ENCODE data around the gene CPT1B.
"Not testable (repeated sequence)": the region's sequence is repeated elsewhere in the genome, so short reads cannot be mapped to it uniquely, and the experiment has no call there.

CPT1B gene

DNA sequence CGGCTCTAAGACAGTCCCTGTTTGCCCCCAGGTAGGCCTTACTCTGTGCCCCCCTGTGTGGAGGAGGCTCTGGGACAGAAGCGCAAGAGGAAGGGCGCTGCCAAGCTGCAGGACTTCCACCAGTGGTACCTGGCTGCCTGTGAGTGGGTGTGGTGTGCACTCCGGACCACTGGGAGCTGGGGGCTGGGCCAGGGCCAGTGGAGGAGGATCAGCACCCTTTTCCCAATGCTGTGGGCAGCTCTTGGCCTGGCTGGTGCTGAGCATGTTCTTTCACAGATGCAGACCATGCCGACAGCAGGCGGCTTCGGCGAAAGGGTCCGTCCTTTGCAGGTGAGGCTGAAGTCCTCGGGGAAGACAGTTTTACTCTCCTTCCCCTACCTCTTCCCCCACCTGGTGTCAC is 56.5 kb downstream of the CPT1B start:
- in situ Hi-C loops (cut with MboI; ENCODE audit: low pct_unique_long_range_greater_than_20kb, low sequenced_read_pairs, unreplicated experiment): no loop called here
- no peak for DNase-seq (ENCODE audit: low spot score)
- TF ChIP-seq, protein P1, sequence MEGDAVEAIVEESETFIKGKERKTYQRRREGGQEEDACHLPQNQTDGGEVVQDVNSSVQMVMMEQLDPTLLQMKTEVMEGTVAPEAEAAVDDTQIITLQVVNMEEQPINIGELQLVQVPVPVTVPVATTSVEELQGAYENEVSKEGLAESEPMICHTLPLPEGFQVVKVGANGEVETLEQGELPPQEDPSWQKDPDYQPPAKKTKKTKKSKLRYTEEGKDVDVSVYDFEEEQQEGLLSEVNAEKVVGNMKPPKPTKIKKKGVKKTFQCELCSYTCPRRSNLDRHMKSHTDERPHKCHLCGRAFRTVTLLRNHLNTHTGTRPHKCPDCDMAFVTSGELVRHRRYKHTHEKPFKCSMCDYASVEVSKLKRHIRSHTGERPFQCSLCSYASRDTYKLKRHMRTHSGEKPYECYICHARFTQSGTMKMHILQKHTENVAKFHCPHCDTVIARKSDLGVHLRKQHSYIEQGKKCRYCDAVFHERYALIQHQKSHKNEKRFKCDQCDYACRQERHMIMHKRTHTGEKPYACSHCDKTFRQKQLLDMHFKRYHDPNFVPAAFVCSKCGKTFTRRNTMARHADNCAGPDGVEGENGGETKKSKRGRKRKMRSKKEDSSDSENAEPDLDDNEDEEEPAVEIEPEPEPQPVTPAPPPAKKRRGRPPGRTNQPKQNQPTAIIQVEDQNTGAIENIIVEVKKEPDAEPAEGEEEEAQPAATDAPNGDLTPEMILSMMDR (IDR thresholded peaks at IDR 0.05; ENCODE audit: extremely low read depth, insufficient read depth, missing control alignments): no peak

DNA sequence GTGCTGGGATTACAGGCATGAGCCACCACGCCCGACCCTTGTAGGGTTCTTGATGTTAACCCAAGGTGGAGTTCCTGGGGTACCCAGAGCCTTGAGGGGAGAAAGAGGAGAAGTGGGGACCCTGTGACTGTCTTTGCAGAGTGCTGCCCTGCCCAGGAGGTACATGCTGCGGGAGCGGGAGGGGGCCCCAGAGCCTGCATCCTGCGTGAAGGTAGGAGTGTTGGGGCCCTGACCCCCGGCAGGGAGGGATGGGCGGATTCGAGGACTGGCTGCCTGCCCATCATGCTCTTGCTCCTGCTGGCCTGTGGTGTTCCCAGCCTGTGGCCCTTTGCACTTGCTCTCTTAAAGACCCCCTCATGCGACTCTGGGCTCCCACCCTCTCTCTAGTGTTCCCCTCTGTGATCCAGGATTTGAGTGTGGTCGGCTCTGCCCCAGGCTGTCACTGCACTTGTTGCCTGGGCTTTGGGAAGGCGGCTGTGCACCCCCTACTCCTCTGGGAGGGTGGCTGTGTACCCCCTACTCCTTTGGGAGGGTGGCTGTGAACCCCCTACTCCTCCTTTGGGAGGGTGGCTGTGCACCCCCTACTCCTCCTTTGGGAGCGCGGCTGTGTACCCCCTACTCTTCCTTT is 57.3 kb downstream of the CPT1B start:
- in situ Hi-C loops (cut with MboI; ENCODE audit: low pct_unique_long_range_greater_than_20kb, low sequenced_read_pairs, unreplicated experiment): no loop called here
- TF ChIP-seq, protein P1 (IDR thresholded peaks at IDR 0.05; ENCODE audit: extremely low read depth, insufficient read depth, missing control alignments): no peak
- DNase-seq (ENCODE audit: low spot score): no peak

DNA sequence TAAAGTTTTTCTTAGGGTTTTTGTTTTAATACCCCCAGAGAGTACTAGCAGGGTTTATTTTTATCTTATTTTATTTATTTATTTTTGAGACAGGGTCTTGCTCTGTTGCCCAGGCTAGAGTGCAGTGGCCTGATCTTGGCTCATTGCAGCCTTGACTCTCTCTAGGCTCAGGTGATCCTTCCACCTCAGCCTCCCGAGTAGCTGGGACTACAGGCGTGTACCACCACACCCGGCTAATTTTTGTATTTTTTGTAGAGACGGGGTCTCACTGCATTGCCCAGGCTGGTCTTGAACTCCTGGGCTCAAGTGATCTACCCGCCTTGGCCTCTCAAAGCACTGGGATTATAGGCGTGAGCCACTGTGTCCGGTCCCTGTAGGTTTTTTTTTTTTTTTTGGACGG is 58.0 kb downstream of the CPT1B start:
- in situ Hi-C loops (cut with MboI; ENCODE audit: low pct_unique_long_range_greater_than_20kb, low sequenced_read_pairs, unreplicated experiment); DNase-seq (ENCODE audit: low spot score): not testable (repeated sequence)

DNA sequence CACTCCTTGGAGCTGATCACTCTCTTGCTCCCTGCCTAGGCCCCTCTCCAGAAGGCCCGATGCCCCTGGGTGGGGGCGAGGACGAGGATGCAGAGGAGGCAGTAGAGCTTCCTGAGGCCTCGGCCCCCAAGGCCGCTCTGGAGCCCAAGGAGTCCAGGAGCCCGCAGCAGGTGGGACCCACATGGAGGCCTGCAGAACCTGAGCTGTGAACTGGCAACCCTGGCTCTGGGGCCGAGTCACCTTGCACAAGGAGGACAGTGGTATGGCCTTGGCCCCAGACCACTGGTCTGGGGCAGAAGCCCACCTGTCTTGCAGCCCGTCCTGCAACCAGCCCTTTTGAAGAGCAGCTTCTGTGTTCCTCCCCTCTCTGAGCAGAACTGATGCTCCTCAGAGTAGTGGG is 59.1 kb downstream of the CPT1B start:
- in situ Hi-C loops (cut with MboI; ENCODE audit: low pct_unique_long_range_greater_than_20kb, low sequenced_read_pairs, unreplicated experiment): no loop called here
- TF ChIP-seq, protein P1 (IDR thresholded peaks at IDR 0.05; ENCODE audit: extremely low read depth, insufficient read depth, missing control alignments): no peak
- no peak for DNase-seq (ENCODE audit: low spot score)

All from GM13977 (cell line).